Type B pancreatic cell (in vitro differentiated cells): ENCODE measurements around the gene SCAMP5. TPM values are rescaled to one million over a fixed set of nuclear protein-coding genes. Genes with fewer than 3 reads are reported as not detected.

Source experiments
- DNase-seq: peaks from one replicate; pipeline ENCODE4 v3.0.0; 2021; ENCODE audit warnings: mixed read lengths; ENCODE audit not compliant: unreplicated experiment; ENCODE audit errors: extremely low spot score
- H3K27ac Mint-ChIP-seq: 2 replicates; pipeline ENCODE4 v1.8.0; 2021; ENCODE audit warnings: mild to moderate bottlenecking, mixed read lengths
- H3K27me3 Mint-ChIP-seq: 2 replicates; pipeline ENCODE4 v1.8.0; 2021; ENCODE audit warnings: mixed read lengths
- H3K36me3 Mint-ChIP-seq: 2 replicates; pipeline ENCODE4 v1.8.0; 2021; ENCODE audit warnings: mixed read lengths
- H3K4me1 Mint-ChIP-seq: one replicate; pipeline ENCODE4 v1.8.0; 2021; ENCODE audit warnings: mixed read lengths; ENCODE audit not compliant: unreplicated experiment
- H3K4me3 Mint-ChIP-seq: 2 replicates; pipeline ENCODE4 v1.8.0; 2021; ENCODE audit warnings: mild to moderate bottlenecking, mixed read lengths
- H3K9me3 Mint-ChIP-seq: 2 replicates; pipeline ENCODE4 v1.8.0; 2021; ENCODE audit warnings: mixed read lengths
- total RNA-seq: library from RNA; stranded (reverse); gene quantifications from 2 replicates; pipeline ENCODE4 v1.2.1, GENCODE V29; 2021; ENCODE audit warnings: low replicate concordance
- TF ChIP-seq, protein P1 (sequence below): fragments of 200-600 bp; sonication (generic); conservative IDR thresholded peaks from 2 replicates; pipeline ENCODE4 v1.5.0; 2021; ENCODE audit warnings: antibody characterized with exemption, mild to moderate bottlenecking

SCAMP5 gene
- total RNA-seq, 1 donor from 2014 or later, result 38.1 TPM

DNA sequence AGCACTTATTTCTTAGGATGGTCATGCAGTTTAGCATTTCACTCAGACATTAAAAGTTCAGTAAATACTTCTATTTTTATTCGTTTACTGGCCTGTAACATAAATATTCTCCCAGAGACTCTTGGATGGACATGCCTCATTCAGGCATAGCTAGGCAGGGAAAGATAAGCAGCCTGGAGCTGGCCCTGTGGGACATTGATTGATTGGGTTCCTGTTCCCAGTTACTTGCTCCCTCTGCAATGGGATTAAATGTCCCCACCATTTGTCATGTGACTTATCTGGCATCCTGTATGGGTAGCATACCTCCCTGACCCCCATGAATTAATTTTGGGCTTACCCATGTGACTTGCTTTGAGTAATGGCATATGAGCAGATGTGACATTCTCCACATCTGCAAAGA, 2.7 kb upstream of the SCAMP5 start:
- peaks cover 40% of the 10 kb centered on the region for H3K27me3 Mint-ChIP-seq
- H3K4me1 Mint-ChIP-seq, result peaks cover 15% of the 10 kb centered on the region
- no peak for DNase-seq
- peaks cover 4% of the 10 kb centered on the region for H3K36me3 Mint-ChIP-seq
- H3K9me3 Mint-ChIP-seq, result no peaks in the 10 kb centered on the region
- H3K27ac Mint-ChIP-seq, result no peak overlapping the region
- TF ChIP-seq, protein P1, sequence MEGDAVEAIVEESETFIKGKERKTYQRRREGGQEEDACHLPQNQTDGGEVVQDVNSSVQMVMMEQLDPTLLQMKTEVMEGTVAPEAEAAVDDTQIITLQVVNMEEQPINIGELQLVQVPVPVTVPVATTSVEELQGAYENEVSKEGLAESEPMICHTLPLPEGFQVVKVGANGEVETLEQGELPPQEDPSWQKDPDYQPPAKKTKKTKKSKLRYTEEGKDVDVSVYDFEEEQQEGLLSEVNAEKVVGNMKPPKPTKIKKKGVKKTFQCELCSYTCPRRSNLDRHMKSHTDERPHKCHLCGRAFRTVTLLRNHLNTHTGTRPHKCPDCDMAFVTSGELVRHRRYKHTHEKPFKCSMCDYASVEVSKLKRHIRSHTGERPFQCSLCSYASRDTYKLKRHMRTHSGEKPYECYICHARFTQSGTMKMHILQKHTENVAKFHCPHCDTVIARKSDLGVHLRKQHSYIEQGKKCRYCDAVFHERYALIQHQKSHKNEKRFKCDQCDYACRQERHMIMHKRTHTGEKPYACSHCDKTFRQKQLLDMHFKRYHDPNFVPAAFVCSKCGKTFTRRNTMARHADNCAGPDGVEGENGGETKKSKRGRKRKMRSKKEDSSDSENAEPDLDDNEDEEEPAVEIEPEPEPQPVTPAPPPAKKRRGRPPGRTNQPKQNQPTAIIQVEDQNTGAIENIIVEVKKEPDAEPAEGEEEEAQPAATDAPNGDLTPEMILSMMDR, result no peak
- no peak overlapping the region for H3K4me3 Mint-ChIP-seq

DNA sequence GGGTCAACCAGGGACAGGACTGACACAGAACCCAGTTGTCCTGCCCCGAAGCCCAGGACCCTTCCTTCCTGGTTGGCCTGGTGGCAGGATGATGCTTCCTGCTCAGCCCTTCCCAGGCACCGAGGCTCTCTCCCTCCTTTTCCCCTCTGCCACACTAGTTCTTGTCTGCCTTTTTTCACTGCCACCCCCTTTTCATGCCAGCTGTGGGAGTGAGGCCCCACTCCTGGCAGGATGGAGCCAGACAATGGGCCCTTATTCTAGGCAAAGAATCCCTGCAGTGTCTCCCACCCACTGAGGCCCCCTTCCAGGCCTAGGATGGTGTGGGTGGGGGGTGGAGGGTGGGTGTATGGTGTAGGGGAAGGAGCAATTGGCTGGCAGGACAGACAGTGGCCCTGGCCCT, 1.1 kb upstream of the SCAMP5 start:
- H3K4me1 Mint-ChIP-seq, result peaks cover 15% of the 10 kb centered on the region
- peaks cover 42% of the 10 kb centered on the region for H3K27me3 Mint-ChIP-seq
- H3K27ac Mint-ChIP-seq, result no peak overlapping the region
- DNase-seq, result no peak
- no peaks in the 10 kb centered on the region for H3K9me3 Mint-ChIP-seq
- peaks cover 4% of the 10 kb centered on the region for H3K36me3 Mint-ChIP-seq
- TF ChIP-seq, protein P1, result no peak
- no peak overlapping the region for H3K4me3 Mint-ChIP-seq

DNA sequence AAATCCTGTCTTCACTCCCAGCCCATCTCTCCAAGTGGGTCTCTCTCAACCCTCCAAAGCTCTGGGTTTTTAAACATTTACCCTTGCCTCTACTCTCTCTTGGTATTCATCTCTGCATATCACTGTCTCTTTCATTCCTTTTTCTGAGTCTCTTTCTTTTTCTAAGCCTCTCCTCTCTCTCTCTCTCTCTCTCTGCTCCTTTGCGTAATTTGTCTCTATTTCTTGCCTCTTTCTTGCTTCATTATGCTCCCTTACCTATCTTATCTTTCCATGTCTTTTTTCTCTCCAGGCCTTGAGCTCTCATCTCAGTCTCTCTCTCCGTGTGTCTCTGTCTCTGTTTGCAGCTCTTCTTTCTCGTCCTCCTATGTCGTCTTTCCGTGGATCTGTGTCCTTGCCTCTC, 678 bp upstream of the SCAMP5 start:
- Mint-ChIP-seq H3K27me3 (peaks cover 37% of the 10 kb centered on the region), H3K36me3 (peaks cover 4% of the 10 kb centered on the region), H3K9me3 (no peaks in the 10 kb centered on the region), H3K27ac (no peak overlapping the region), H3K4me3 (peak overlapping the region; percentile 86), H3K4me1 (peaks cover 15% of the 10 kb centered on the region)
- TF ChIP-seq, protein P1, result no peak
- DNase-seq, result no peak

DNA sequence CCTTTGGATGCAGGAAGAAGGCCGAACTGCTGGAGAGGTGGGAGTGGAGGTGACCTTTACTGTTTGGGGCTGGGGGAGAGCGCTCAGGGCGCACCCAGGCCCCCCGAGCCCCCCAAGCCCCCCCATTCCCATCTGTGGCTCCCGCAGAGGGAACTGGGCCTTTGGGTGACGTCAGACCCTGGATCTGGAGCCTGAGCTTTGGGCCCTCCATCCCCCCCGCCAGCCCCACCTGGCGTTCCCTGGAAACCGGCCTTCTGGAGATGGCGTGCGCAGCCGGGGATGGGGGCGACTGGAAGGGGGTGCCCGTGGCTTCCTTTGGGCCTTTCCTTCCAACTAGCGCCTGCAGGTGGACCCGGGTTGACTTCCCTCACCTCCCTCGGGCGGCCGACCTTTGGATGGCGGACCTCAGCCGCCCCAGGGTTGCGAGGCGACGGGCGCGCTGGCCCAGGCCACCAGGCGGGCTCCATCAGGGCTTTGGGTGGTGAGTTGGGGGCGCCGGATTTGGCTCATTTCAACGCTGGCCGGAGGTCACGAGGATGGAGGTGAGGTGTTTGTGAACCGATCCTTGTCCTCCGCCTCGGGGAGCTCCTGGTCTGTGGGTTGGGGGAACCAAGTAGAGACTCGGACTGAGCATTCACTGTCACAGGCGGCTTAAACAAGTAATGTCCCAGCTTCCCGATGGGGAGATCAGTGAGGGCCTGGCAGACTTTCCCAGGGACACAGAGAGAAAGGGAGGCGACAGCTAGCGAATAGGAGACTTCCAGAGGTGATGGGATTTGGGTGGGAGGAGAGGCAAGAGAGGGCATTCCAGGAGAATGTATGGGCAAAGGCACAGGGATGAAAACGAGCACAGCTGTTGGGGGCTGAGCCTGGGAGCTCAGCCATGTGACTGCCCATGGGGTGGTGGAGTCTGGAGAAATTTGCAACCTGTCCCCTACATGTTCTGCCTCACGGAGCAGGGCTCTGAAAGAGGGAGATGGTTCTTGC, 709 bp downstream of the SCAMP5 start:
- DNase-seq, result no peak
- no peaks in the 10 kb centered on the region for H3K9me3 Mint-ChIP-seq
- peaks cover 15% of the 10 kb centered on the region for H3K4me1 Mint-ChIP-seq
- peak overlapping the region; percentile 73 for H3K27ac Mint-ChIP-seq
- TF ChIP-seq, protein P1, result no peak
- H3K36me3 Mint-ChIP-seq, result peaks cover 4% of the 10 kb centered on the region
- peak overlapping the region; percentile 86 for H3K4me3 Mint-ChIP-seq
- peaks cover 29% of the 10 kb centered on the region for H3K27me3 Mint-ChIP-seq

DNA sequence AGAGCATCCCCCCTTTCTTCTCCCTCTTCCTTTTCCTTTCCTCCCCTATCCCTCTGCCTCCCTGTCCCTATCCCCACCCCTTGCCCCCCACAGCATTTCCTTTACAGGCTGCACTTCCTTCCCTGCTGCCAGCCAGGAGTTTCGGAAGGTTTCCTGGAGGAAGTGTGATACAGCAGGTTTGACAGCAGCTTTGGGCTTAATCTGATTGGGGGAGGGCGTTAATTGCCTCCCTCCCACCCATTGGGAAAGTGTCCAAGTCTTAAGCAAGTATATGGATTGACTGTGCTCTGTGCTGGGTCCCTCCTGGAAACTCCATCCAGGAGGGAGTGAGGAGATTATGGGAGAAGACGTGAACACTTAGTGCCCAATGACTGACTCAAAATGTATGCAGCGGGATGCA, 1.8 kb downstream of the SCAMP5 start:
- TF ChIP-seq, protein P1, result no peak
- no peaks in the 10 kb centered on the region for H3K9me3 Mint-ChIP-seq
- peaks cover 4% of the 10 kb centered on the region for H3K36me3 Mint-ChIP-seq
- peaks cover 15% of the 10 kb centered on the region for H3K4me1 Mint-ChIP-seq
- peak overlapping the region; percentile 86 for H3K4me3 Mint-ChIP-seq
- no peak for DNase-seq
- H3K27ac Mint-ChIP-seq, result no peak overlapping the region
- peaks cover 24% of the 10 kb centered on the region for H3K27me3 Mint-ChIP-seq
